NCI-H128 (cell line): ENCODE results near the gene GABRA5.
"Not testable (repeated sequence)": the region's sequence is repeated elsewhere in the genome, so short reads cannot be mapped to it uniquely, and the experiment has no call there.

Experiments used
- DNase-seq: peaks from one replicate; lab custom pipeline; 2025; ENCODE audit not compliant: unreplicated experiment; lab: John Stamatoyannopoulos, UW

The GABRA5 gene

GRCh38 chr15:26866298-26867199 is at the start of gene GABRA5:
TSS of gene GABRA5 (plus strand) at chr15:26867062. CDS start at chr15:26869249, 2,187 bp downstream.
- DNase-seq = peak; percentile 29

GRCh38 chr15:26831191-26831590 is 35.7 kb upstream of the GABRA5 start:
- DNase-seq = not testable (repeated sequence)

DNA sequence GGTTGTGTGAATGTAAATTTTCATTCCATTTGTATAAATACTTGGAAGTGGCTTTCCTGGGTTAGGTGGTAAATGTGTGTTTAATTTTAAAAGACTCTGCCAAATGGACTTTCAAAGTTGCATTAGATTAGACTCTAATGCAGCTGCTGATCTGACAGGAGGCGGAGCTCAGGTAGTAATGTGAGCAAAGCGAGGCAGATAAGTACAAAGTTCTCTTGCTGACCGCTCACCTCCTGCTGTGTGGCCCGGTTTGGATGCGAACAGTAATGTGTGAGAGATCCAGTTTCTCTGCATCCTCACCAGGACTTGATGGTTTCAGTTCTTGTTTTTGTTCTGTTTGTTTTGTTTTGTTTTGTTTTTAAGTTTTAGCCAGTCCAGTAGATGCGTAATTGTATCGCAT is 34.9 kb upstream of the GABRA5 start:
- no peak for DNase-seq

DNA sequence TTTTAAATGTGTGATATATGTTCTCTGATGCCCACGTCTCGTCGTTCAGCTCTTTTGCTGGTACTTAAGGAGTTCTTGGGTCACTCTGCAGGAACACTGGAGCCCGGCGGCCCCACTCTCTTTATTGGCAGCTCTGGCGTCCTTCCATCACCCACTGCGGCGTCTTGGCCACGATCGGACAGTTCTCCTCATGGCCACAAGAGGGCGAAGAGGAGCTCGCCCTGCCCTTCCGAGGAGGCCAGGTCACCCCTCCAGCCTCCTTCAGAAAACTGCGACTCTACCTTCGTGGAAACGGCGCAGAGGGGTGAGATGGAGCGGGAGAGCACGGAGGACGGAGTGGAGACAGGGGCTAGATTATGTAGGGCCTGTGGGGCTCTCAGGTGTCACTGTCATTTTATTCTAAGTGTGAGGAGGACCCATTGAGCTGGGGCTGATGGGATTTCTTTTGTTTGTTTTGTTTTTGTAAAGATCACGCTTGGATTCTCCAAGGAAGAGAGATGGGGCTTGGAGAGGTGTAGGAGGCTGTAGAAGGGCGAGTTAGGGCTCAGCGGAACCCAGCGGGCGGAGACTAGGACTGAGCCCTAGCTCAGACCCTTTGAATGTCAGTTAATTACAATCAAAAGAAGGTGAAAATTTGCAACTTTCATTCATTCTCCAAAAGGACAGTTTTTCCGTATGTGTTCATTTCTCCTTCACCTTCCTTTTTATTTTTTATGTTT is 28.0 kb upstream of the GABRA5 start:
- no peak for DNase-seq

GRCh38 chr15:26841514-26841913 is 25.3 kb upstream of the GABRA5 start:
- DNase-seq = no peak

DNA sequence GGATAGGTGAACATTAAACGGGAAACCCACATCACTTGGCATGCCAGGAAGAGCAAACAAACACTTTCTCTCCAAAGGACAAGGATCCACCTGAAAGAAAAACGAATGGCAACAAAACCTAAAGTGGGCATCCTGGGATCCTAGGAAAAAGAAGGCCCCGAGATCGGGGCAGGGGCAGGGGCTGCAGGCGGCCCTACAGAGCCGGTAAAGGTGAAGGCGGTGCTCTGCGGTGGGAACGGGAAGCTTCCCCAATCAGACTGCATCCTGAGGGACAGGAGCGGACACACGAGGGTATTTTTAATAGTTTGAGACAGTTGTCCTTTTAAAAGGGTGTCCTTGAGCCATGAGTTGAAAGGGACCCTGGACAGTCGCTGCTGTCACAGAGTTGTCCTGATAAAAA is 24.9 kb upstream of the GABRA5 start:
- DNase-seq = no peak

DNA sequence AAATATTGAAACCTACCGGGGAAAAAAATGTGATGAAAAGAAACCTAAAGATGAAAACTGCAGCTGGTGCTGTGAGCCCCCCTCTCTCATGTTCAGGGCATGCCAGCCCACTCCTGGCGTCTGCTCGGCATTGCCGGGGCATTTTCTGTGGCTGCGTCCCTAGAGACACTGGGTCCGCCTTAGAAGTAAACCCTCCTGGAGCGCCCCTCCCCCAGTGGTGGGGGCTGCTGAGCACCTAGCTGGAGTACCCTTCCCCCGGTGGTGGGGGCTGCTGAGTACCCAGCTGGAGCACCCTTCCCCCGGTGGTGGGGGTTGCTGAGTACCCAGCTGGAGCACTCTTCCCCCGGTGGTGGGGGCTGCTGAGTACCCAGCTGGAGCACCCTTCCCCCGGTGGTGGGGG is 24.5 kb upstream of the GABRA5 start:
- no peak for DNase-seq

DNA sequence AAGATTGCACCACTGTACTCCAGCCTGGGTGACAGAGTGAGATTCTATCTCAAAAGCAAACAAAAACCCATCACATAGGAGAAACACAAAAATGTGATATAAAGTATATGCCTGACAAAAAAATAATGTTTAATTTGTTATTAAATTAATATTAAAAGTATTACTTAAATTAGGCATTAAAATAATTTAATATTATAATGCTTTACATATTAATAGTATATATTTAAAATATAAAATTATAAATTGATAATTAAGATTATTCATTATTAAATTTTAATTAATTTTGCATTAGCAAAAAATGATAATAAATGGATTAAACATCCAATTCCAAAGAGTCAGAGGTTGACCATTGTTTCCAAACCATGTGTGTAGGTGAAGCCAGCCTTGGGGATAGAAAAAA is 22.0 kb upstream of the GABRA5 start:
- DNase-seq = no peak

GRCh38 chr15:26848498-26848897 is 18.4 kb upstream of the GABRA5 start:
- DNase-seq = no peak

- DNase-seq = no peak
These were observed 16.7 kb upstream of the GABRA5 start for GRCh38 chr15:26850161-26850560.

DNA sequence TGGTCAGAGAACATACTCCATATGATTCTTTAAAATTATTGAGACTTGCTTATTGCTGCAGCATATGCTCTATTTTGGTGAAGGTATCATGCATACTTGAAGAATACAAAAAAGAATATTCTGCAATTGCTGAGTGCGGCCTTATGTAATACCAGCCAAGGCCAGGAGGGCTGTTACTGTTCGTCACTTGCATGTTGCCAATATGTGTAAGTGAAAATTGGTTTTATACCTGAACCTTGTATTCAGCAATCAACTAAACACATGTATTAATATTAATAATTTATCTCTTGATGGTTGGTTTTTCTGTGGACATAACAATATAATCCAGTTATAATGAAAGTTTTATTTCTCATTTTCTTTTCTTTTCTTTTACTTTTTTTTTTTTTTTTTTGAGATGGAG is 13.9 kb upstream of the GABRA5 start:
- DNase-seq = no peak

DNA sequence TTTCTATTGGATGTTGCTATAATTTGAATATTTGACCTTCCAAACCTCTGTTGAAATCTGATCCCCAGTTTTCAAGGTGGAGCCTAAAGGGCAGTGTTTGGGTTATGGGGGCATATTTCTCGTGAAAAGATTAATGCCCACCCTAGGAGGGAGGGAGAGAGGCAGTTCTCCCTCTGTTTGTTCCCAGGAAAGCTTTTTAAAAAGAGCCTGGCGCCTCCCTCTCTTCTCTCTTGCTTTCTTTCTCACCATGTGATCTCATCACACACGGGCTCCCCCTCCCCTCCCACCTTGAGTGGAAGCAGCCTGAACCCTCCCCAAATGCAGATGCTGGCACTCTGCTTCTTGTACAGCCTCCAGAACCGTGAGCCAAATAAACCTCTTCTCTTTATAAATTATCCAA is 12.4 kb upstream of the GABRA5 start:
- no peak for DNase-seq

GRCh38 chr15:26864664-26865191 is 2.1 kb upstream of the GABRA5 start:
- DNase-seq = peak; percentile 9

DNA sequence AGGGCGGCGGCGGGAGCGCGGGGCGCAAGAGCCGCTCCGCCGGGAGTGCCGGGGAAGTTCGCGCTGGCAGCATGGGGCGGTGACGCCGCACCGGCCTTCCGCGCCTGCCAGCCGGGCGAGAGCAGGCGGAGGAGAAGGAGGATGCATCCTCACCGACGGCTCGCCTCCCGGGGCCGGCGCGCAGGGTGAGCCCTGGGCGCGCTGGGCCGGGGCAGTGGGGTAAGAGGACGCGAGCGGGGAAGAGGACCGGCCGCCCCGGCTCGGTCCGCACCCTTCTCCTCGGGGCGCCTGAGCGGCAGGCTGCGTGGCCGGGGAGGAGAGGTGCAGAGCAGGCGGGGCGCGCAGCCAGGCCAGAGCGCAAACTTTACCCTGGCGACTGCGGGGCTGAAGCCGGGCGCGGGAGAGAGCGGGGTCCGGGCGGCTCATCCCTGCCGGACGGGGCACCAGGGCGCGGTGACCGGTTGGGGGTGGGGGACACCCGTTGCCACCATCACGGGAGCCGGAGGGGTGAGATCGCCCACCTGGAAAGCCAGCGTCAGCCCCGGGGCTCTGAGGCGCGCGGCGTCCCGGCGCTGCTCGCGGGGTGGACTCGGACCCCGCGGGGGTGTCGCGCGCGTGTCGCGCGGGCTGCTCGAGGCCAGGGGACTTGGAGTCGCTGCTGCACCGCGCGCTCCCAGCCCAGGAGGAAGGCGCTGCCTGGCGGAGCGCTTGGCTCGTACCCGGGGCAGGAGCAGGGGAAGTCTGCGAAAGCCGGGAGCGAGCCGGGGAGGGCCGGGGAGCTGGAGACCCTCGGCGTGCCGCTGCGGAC is 542 bp downstream of the GABRA5 start:
- no peak for DNase-seq

GRCh38 chr15:26868029-26868685 is 1.3 kb downstream of the GABRA5 start:
- DNase-seq = no peak

- DNase-seq = no peak
These were observed 2.8 kb downstream of the GABRA5 start for GRCh38 chr15:26869628-26870027.

GRCh38 chr15:26870346-26870745 is 3.5 kb downstream of the GABRA5 start:
- no peak for DNase-seq

DNA sequence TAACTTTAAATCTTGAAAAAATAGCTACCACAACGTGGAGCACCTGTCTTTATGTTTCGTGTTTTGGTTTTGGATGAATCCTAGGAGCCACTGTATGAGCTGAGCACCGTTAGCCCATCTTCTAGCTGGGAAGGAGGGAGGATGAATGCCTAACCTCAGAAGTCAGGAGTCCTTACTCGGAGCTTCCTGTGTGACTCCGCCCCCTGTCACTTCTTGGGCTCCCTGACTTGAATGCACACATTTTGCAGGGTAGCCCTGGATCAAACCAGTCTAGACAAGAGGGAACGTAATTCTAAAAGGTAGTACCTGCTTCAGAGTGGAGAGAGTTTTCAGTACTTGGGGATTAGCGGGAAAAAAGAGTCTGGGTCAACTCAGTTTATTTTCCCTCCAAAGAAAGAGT is 5.3 kb downstream of the GABRA5 start:
- DNase-seq = no peak

DNA sequence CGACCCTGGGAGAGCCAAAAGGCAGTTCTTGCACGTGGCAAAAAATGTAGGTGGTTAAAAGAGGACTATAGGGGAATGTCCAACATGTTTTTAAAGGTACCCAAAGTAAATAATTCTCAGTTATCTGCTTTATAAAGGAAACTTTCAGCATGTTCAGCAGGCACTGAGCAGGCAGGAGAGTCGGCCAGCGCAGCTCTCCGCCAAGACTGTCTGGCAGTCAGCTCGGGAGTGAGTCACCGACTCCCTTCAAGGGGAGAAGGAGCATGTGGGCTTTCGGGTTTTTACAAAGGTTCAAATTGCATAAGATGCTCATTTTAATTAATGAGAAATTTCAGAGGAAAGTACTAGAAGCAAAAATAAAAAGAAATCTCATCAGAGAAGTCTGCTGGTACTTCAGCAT is 7.0 kb downstream of the GABRA5 start:
- DNase-seq = no peak

GRCh38 chr15:26874774-26875475 is 8.1 kb downstream of the GABRA5 start:
- no peak for DNase-seq
